Smooth muscle cell of the brain vasculature (primary cell): Measurements from ENCODE around the gene TLE4.

ENCODE experiments used
- DNase-seq: peaks from one replicate; pipeline ENCODE4 v3.0.0-alpha.2; 2012; ENCODE audit warnings: low read depth, low spot score

TLE4 gene

DNA sequence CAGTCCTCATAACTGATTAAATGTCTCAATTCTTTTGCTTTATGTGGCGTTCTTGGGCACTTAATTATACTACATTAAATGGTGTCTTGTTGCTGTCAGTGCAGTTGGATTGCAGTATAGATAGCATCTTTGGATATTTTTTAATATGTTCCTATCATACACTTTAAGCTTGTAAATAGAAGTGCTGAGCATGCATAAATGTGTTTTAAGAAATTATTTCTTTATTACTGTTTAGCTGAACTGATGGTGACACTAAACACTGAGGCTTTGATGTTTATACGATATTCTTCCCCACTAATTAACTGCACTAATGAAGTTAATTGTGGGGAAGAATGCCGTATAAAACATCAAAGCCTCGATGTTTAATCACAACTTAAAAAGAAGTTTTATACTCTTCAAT, 116.6 kb downstream of the TLE4 start:
- no peak for DNase-seq

DNA sequence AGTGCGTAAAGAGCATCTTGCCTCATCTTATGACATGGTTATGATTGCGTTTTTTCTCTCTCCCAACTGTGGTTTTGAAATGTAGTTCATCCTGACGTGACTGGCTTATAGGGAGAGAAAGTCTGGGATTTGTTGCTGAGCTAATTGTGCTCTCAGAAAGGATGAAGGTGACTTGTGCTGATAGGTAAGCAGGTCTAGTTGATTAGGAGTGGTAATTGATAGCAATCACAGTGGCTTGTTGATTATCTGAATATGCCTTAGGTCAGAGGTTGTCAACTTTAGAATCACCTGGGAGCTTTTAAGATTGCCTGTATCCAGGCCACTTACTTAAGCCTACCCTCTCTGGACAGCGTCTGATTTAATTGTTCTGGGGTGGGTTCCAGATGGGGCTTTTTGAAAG, 117.8 kb downstream of the TLE4 start:
- no peak for DNase-seq

DNA sequence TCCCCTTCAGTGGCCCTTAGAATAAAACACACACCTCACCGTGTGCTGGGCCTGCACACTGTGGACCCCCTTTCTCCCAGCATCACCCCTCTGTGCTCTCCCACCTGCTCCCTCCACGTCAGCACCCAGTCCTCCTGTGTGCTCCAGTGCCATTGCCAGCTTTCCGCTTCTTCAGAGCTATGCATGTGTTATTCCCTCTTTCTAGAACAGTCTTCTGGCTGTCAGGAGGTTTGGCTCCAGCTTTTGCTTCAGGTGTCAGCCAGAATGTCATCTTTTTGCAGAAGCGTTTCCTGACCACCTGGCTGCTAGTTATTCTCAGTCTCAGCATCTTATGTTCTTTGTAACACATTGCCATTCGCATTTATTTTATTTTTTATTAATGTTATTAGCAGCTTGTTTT, 119.7 kb downstream of the TLE4 start:
- DNase-seq = no peak

DNA sequence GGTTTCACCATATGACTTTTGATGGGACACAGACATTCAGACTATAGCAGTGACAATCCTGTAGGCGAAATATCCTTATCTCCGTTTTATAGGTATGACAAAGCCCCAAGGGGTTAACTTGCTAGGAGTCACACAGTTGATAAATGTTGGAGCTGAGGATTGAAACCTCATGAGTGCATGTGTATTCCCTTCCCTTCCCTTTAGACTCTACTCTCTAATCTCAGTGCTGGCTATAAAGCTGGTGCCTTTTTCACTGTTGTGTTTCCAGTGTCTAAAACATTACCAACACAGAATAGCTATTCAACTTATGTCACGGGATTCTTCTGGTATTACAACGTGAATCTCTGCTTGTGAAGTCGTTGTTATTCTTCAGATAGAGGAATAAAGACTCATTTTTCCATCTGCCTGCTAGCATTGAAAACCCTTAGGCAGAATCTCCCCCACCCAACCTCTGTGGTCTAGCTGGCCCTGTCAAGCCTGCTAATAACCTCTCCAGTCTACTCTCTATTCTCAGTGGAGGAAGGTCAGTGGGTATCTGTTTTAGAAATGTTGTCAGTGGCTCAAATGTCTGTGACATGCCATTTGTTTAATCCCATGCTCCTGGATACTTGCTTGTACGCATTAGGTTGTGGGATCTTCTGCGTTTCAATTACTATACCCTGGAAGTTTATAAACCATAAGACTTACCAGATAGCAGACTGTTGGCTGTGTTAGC, 121.2 kb downstream of the TLE4 start:
- DNase-seq = no peak

GRCh38 chr9:79693750-79694149, 122.0 kb downstream of the TLE4 start:
- no peak for DNase-seq

DNA sequence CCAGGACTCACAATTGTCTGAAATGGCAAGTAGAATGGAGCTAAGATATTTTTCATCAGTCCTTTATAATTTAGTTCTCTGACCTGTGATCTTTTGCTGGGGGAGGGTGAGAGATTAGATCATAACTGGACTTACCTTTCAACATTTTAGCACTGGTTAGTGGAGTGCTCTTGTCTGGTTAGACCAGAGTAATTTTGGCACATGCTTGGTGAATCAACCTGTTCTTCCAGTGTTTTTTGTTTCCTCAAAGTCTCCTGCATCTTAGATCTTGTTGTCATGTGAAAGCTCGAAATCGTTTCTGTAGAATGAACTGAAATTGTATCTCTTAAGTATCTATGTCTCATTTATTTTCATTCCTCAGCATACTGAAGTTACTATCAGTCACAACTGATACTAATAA, 122.4 kb downstream of the TLE4 start:
- DNase-seq = no peak

GRCh38 chr9:79694676-79695400, 123.1 kb downstream of the TLE4 start:
- peak; percentile 90 for DNase-seq

DNA sequence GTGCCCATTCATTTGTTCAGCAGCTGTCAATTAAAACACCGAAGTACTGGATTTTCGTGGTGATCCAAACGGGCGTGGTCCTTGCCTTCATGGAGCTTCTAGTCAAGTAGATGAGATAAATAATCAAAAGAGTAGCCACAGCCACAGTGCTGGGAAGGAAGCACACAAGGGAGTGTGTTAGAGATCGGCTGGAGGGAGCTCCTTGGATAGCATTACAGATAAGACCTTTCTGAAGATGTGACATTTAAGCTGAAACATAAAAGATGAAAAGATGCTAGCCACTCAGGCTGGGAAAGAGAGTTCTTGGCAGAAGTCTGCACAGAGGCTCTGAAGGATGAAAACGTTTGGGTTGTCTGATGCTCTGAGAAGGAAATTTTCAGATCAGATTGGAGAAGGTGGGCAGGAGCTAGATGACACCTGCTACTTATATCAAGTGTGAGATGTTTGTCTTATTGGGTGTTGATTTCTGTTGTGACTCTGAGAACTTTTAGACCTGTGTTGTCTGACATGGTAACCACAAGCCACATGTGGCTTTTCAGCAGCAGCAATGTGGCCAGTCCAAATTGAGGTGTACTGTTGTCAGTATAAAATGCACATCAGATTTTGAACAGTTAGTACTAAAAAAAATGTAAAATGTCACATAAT, 123.9 kb downstream of the TLE4 start:
- DNase-seq = no peak

GRCh38 chr9:79698967-79699366, 127.2 kb downstream of the TLE4 start:
- no peak for DNase-seq

GRCh38 chr9:79699479-79699878, 127.7 kb downstream of the TLE4 start:
- DNase-seq = no peak

GRCh38 chr9:79700607-79701360, 129.0 kb downstream of the TLE4 start:
- DNase-seq = no peak

DNA sequence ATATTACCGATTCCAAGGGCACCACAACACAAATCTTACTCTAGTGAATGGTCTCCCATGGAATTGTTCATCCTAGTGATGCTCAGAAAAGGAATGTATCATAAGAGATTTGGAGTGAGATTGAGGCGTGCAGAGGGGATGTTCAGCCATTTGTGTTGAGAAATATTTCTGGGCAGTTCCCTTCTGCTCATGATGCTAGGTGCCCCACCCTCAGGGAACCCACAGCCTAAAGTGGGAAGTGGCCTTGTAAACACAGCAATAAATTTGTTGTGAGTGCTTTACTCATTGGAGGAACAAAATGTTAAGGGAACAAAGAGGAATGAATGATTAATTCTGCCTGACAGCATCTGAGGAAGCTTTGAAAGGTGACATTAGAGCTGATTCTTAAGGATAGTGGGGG, 129.9 kb downstream of the TLE4 start:
- DNase-seq = no peak

GRCh38 chr9:79705704-79706103, 133.9 kb downstream of the TLE4 start:
- DNase-seq = no peak

GRCh38 chr9:79706512-79706911, 134.7 kb downstream of the TLE4 start:
- DNase-seq = no peak

GRCh38 chr9:79707589-79707988, 135.8 kb downstream of the TLE4 start:
- no peak for DNase-seq

GRCh38 chr9:79708541-79708940, 136.8 kb downstream of the TLE4 start:
- no peak for DNase-seq

DNA sequence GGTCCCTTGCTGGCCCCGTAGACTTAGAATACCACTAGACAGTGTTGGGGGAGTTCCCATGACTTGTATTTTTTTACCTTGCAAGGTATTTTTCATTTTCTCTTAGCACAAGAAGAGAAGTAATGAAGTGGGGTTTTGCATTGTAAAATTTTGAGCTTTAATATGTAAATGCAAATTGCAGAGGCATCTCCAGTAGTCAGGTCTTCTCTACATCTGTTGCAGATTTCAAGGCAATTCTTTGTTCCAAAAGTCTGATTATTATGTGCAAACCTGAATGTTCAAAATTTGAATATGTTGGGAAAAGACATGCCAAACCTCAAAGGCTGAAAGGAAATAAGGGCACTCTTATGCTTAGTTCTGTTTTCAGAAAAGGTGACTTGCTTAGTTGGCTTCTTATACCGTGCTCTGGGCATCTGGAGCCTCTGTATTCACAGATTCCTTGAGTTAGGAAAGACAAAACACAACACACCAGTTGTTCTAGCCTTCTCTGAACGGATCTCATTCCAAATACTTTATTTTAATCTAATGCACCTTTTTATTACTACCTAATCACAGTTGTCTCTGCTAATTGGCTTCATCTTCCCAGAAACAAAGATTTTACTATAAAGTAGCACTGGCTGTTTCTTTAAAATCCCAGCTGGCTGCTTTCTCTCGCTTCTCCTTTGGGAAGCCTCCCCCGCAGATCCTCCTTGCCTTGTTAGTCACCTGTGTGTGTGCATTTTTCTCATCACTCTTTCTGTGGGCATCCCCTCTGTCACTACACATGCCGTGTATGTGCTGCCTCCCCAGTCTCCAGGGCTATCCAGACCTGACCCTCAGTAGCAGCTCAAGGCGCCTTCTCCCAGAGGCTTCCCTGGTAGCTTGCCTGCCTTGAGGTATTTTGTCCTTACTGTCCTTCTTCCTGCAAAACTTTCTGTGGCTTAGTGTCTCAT, 138.2 kb downstream of the TLE4 start:
- DNase-seq = no peak

DNA sequence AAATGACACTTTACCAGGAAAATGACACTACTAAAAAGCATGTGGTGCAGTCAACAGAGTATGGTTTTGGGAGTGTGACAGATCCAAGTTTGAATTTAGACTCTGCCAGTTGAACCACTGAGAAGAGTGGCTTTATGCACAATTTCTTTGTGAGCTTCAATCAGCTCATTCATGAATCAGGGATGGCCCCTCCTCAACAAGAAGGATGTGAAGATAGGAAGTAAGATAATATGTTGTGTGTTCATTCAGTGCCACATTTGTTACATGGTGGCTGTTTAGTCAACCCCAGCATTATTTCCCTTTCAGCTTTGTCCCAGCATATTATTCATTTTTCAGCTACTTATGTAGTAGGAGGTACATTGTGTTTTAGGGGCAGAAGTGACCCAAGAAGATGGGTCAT, 140.1 kb downstream of the TLE4 start:
- no peak for DNase-seq

DNA sequence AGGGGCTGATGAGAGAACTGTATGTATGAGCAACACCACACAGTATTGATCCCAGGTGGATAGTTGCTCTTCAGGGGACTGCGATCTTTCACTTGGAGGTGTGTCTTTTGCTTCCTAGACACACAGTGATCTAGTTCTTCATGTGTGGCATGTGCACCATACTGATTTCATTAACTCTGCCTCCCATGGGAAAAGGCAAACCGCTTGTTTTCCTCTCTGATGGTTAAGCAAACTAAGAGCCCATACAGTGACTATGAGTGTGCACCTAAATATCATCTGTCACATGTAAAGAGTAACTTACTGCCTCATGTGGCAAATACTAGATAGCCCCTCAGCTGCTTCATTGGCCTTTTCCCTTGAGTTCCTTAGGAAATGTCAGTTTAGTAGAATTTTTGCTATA, 147.3 kb downstream of the TLE4 start:
- no peak for DNase-seq

DNA sequence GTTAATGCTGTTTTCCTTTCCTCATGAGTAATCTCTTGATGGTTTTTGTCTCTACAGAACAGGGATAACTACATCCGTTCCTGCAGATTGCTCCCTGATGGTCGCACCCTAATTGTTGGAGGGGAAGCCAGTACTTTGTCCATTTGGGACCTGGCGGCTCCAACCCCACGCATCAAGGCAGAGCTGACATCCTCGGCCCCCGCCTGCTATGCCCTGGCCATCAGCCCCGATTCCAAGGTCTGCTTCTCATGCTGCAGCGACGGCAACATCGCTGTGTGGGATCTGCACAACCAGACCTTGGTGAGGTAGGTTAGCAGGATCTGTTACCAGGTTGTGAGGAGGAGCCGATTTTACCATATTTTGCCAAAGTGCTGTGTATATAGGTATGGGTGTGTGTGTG, 148.2 kb downstream of the TLE4 start:
- DNase-seq = no peak
